Left renal pelvis (tissue), 4 donors: Measurements from ENCODE around the gene FN3K. TPM values are rescaled to one million over a fixed set of nuclear protein-coding genes. Genes with fewer than 3 reads are reported as not detected.

Experiments
- DNase-seq, 4 donors: peaks; one replicate each; pipeline ENCODE4 v3.0.0-alpha.2; 2013; ENCODE audit warnings: low read depth in 4 of 4, low spot score in 3 of 4
- polyA plus RNA-seq, 4 donors: library from polyadenylated mRNA; unstranded; fragments of 120-200 nt; gene quantifications; one replicate each; pipeline ENCODE4 v1.2.1, GENCODE V29; 2013; ENCODE audit not compliant: insufficient read length in 4 of 4

Gene FN3K
- polyA plus RNA-seq, 4 donors: 13.5 to 34.4 (median 25.7) TPM

- no peak for DNase-seq
Observed at GRCh38 chr17:82703036-82703745, 32.2 kb upstream of the FN3K start.

GRCh38 chr17:82703935-82704865 is 31.2 kb upstream of the FN3K start:
- no peak for DNase-seq

GRCh38 chr17:82704886-82705285 is 30.5 kb upstream of the FN3K start:
- no peak for DNase-seq

DNA sequence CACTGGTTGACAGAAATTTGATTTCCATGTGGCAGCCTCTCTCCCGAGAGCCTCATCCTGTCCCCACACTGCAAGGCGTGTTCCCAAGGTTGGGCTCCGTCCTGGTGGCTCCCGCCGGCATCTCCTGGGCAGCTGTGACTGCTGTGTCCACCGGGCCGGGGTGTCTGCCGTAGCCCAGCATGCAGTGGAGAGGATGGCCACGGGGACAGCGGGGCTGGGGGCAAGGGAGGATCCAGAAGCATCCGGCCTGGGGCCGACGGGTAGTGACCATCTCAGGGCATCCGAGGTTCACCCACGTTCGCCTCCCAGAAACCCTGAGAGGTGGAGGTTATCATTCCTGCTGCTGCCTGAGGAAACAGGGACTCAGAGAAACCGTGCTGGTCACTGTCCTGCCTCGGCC is 29.7 kb upstream of the FN3K start:
- no peak for DNase-seq

GRCh38 chr17:82709024-82709675 is 26.3 kb upstream of the FN3K start:
- DNase-seq: no peak

DNA sequence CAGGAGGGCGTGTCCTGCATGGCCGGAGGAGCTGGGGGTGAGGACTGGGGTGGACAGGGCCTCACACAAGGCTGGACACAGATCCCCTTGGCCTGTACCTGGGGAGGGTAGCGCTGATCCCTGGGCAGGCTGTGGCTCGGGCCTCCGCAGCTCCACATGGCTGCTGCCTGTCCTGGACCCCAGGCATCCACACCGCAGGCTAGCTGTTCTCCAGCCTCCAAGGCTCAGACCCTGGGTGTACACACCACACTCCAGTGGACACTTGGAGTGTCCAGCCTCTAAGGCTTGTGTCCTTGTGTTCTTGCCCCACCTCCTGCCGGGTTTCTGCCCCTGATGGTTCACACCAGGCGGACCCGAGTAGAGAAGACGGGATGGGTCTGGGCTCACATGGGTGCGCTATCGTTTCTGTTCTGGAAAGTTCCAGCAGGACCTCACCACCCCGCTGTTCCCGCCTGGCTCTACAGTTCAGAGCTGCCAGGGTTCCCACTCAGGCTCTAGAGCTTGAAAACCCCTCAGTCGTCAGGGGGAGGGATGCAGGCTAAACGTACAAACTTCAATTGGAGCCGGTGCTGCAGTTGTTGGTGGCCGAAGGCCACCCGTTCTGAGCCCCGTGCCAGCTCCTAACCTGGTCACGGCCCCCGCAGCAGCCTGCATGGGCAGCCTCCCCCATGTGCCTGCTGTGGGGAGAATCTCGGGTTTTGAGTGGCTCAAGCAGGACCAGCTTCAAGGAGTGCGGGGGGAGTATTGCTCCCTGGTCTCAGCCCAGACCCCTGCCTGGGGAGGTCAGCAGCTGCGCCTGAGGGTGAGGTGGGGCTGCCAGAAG is 25.5 kb upstream of the FN3K start:
- DNase-seq: no peak

- DNase-seq: no peak
Observed at GRCh38 chr17:82710499-82711232, 24.7 kb upstream of the FN3K start.

DNA sequence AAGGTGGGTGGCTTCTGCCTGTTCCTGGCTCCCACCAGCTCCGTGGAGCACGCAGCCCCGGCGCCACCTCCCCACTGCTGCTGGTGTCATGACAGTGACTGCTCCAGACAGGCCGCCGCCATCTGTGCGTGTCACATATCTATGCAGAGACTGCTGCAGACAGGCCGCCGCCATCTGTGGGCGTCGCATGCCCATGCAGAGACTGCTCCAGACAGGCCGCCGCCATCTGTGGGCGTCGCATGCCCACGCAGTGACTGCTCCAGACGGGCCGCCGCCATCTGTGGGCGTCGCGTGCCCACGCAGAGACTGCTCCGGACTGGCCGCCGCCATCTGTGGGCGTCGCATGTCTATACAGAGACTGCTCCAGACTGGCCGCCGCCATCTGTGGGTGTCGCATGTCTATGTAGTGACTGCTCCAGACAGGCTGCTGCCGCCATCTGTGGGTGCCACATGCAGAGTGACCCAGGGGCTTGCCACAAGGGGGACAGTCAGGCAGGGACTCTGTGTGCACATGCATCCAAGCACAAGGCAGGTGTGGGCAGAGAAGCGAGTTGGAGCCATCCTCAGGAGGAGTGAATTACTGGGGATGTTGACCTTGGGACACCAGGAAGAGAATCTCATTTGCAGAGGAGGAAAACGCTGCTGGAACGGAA is 22.2 kb upstream of the FN3K start:
- DNase-seq: no peak

GRCh38 chr17:82716203-82717010 is 19.0 kb upstream of the FN3K start, which contains the start of gene FN3KRP:
FN3KRP (plus strand) TSS chr17:82716706; CDS start chr17:82716756, 50 bp downstream.
- DNase-seq: peak; percentile 85 to 90 (median 89)

DNA sequence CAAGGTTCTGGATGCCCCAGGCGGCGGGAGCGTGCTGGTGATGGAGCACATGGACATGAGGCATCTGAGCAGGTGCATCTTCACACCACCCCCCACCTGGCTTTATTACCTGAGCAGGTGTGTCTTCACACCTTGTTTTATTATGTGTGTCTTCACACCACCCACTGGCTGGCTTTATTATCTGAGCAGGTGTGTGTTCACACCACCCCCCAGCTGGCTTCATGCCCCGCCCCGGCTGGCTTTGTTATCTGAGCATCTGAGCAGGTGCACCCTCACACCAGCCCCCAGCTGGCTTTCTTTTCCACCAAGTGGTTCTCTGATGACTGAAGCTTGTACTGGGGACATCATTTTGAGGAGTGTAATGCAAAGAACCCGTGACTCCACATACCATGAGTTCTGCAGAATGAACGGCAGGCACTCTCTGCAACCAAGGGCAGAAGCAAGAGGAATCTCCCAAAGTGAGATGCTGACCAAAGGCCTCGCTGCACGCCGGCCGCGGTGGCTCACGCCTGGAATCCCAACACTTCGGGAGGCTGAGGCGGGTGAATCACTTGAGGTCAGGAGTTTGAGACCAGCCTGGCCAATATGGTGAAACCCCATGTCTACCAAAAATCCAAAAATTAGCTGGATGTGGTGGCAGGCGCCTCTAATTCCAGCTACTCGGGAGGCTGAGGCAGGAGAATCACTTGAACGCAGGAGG is 16.3 kb upstream of the FN3K start:
- DNase-seq: no peak

GRCh38 chr17:82720204-82720603 is 15.2 kb upstream of the FN3K start:
- no peak for DNase-seq

GRCh38 chr17:82722341-82723013 is 12.9 kb upstream of the FN3K start:
- DNase-seq: no peak

DNA sequence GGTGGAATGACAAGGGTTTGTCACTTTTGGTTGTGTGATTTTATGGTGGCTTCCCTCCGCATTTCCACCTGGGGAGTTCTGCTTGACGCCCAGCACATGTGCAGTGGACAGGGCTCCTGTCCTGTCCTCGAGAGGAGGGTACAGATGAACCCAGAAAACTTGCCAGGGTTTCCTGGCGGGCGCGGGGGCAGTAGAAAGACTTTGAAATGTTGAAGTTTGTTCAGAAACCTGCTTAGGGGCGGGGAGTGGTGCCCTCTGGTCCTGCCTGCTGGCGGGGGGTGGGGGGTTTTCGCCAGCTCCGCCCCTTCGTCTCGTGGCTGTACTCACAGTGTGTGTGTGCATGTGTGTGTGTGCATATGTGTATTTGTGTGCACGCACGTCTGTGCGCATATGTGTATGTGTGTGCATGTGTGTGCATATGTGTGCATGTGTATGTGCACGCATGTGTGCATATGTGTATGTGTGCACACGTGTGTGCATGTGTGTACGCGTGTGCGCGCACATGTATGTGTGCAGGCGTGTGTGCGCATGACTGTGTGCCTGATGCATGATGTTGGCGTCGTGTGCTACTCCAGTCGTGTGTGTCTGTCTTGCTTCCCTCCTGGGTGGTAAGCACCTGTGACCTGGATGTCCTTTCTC is 12.1 kb upstream of the FN3K start:
- DNase-seq: no peak

GRCh38 chr17:82726427-82726826 is 9.0 kb upstream of the FN3K start:
- no peak for DNase-seq

DNA sequence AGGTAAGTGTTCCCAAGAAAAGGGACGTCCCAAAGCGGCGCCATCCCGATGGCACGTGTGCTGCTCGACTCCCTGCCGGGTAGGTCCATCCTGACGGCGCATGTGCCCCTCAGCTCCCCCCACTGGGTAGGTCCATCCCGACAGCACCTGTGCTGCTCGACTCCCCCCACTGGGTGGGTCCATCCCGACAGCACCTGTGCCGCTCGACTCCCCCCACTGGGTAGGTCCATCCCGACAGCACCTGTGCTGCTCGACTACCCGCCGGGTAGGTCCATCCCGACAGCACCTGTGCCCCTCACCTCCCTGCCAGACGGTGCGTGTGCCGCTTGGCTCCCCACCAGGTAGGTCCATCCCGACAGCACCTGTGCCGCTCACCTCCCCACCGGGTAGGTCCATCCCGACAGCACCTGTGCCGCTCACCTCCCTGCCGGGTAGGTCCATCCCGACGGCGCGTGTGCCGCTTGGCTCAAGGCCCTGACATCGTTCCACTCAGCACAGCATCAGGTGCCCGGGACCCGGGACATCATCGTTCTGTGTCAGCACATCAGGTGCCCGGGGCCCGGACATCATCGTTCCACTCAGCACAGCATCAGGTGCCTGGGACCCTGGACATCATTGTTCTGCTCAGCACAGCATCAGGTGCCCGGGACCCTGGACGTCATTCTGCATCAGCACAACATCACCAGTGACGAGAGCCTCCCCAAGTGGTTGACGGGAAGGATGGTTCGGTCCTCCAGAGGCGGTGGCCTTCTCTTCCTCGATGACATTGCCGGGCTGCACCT is 5.7 kb upstream of the FN3K start:
- no peak for DNase-seq
